HG03432 (cell line): ENCODE data around the gene EPB41L2.

Experiments
- ATAC-seq: cut with Tn5 transposase; IDR thresholded peaks from one replicate; pipeline ENCODE4 v1.9.1; 2021; ENCODE audit warnings: mild to moderate bottlenecking, moderate library complexity; ENCODE audit not compliant: unreplicated experiment

EPB41L2 gene

GRCh38 chr6:130980310-130981032 is 82.6 kb downstream of the EPB41L2 start:
- ATAC-seq, result no peak

GRCh38 chr6:130978660-130979396 is 84.2 kb downstream of the EPB41L2 start:
- no peak for ATAC-seq

GRCh38 chr6:130978180-130978579 is 84.9 kb downstream of the EPB41L2 start:
- no peak for ATAC-seq

GRCh38 chr6:130975325-130975724 is 87.7 kb downstream of the EPB41L2 start:
- ATAC-seq, result no peak

GRCh38 chr6:130973521-130974277 is 89.3 kb downstream of the EPB41L2 start:
- ATAC-seq, result no peak

GRCh38 chr6:130971504-130971903 is 91.5 kb downstream of the EPB41L2 start:
- ATAC-seq, result no peak

- ATAC-seq, result no peak
Measured at GRCh38 chr6:130970839-130971410, 92.1 kb downstream of the EPB41L2 start.

GRCh38 chr6:130969791-130970491 is 93.1 kb downstream of the EPB41L2 start:
- ATAC-seq, result no peak

GRCh38 chr6:130969166-130969565 is 93.9 kb downstream of the EPB41L2 start:
- no peak for ATAC-seq

GRCh38 chr6:130968476-130968875 is 94.6 kb downstream of the EPB41L2 start:
- ATAC-seq, result no peak

- ATAC-seq, result no peak
Measured at GRCh38 chr6:130967502-130968445, 95.3 kb downstream of the EPB41L2 start.

GRCh38 chr6:130966344-130966980 is 96.6 kb downstream of the EPB41L2 start:
- ATAC-seq, result no peak

GRCh38 chr6:130965656-130966055 is 97.4 kb downstream of the EPB41L2 start:
- no peak for ATAC-seq

- peak; percentile 45 for ATAC-seq
Measured at GRCh38 chr6:130964808-130965604, 98.0 kb downstream of the EPB41L2 start.

- ATAC-seq, result peak; percentile 52
Measured at GRCh38 chr6:130964289-130964688, 98.8 kb downstream of the EPB41L2 start.

- no peak for ATAC-seq
Measured at GRCh38 chr6:130962966-130963365, 100.1 kb downstream of the EPB41L2 start.

- no peak for ATAC-seq
Measured at GRCh38 chr6:130961148-130961547, 101.9 kb downstream of the EPB41L2 start.

- no peak for ATAC-seq
Measured at GRCh38 chr6:130959951-130960350, 103.1 kb downstream of the EPB41L2 start.
